GM18907 (cell line): ENCODE measurements around the gene DTNBP1.

Experiments used
- ATAC-seq: cut with Tn5 transposase; IDR thresholded peaks from one replicate; pipeline ENCODE4 v1.9.1; 2021; ENCODE audit warnings: mild to moderate bottlenecking, moderate library complexity; ENCODE audit not compliant: unreplicated experiment

Gene DTNBP1

DNA sequence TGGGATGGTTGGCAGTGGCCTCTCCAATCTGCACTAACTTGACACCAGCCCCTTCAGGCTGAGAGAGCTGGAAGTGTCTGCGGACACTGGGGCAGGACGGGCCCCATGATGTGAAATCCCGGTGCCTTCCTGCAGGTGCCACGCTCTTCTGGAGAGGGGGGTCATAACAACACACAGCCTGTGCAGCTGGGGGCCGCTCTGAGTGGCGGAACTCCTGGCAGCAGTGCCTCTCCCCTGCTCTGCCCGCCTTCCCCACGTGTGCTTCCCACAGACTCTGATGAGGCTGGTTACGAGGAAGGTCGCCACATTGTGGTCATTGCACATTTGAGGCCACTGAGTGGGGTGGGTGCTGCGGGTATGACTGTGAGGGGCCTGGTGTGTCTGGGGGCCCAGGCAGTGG, 145.2 kb downstream of the DTNBP1 start:
- ATAC-seq: no peak

DNA sequence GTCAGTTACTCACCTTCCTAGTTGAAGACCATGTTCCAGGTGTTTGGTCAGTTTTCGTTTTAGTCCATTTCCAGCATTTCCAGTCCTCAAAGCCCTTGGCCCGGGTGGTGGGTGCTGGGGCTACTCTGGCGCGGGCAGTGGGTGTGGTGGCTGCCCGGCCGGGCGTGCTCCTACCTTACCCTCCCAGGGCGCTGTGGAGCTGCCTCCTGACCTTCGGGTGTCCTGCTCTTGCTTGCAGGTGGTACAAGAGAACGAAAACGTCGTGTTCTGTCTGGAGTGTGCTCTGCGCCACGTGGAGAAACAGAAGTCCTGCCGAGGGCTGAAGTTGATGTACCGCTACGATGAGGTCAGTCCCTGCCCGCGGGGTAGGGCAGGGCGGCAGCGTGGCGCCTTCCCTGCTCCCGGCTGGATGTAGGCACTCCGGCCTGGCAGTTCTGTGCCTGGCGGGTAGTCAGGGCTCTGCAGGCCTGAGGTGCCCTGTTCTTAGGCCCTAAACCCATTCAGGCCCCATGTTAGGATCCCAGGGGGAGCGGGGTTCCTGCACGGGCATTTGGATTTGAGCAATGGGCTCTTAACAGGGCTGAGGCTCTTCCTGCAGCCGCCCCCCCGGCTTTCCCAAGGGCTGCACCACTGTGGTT, 145.8 kb downstream of the DTNBP1 start:
- no peak for ATAC-seq

DNA sequence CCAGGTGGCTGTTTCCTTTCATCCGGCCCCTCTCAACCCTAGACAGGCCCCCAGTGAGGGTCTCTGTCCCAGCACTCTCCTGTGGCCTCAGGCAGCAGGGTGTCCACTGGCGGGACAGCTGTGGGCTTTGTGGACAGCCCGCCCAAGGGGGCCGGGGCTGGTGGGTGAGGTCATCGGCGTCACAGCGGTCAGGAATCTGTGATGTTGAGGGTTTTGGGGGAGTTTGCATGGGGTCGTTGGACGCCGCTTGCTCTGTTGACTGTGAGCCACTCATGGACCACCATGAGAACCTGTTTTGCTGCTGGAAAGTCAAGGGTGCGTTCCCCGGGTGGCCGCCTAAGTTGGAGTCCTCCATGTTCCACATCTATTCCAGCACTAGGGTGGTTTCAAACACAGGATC, 146.4 kb downstream of the DTNBP1 start:
- no peak for ATAC-seq

DNA sequence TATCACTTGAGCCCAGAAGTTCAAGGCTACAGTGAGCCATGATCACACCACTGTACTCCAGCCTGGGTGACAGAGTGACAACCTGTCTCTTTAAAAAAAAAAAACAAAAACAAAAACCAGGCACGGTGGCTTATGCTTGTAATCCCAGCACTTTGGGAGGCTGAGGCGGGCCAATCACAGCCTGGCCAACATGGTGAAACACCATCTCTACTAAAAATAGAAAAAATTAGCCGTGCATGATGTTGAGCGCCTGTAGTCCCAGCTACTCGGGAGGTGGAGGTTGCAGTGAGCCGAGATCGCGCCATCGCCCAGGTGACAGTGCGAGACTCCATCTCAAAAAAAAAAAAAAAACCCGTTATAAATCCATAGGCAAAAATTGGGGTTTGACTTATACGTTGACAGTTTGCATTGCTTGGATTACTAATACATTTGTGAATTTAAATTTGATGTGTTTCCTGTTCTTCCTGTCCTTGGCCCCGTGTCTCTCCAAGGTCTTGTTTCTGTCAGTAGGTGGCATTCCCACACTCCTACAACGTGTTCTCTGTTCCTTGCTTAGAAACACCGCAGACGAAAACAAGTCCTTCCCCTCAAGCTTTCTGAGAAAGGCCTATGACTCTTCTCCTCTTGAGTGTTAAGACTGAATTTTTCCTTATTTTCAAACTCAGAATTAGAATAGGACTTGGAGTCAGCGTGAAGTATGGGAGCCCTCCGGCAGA, 147.0 kb downstream of the DTNBP1 start:
- ATAC-seq: no peak

DNA sequence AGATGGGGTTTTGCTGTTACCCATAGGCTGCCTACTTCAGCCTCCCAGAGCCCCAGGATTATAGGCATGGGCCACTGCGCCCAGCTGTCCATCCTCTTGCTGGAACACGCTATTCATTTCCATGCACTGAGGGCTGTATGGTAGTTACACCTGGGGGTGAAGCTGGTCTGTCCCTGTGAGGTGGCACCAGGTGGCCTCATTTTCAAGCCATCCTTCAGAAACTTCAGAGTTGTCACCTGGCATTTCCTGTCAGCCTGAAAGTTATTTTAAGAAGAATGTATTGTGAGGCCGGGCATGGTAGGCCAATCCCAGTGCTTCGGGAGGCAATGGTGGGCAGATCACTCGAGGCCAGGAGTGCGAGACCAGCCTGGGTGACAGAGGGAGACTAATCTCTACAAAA, 147.6 kb downstream of the DTNBP1 start:
- no peak for ATAC-seq

DNA sequence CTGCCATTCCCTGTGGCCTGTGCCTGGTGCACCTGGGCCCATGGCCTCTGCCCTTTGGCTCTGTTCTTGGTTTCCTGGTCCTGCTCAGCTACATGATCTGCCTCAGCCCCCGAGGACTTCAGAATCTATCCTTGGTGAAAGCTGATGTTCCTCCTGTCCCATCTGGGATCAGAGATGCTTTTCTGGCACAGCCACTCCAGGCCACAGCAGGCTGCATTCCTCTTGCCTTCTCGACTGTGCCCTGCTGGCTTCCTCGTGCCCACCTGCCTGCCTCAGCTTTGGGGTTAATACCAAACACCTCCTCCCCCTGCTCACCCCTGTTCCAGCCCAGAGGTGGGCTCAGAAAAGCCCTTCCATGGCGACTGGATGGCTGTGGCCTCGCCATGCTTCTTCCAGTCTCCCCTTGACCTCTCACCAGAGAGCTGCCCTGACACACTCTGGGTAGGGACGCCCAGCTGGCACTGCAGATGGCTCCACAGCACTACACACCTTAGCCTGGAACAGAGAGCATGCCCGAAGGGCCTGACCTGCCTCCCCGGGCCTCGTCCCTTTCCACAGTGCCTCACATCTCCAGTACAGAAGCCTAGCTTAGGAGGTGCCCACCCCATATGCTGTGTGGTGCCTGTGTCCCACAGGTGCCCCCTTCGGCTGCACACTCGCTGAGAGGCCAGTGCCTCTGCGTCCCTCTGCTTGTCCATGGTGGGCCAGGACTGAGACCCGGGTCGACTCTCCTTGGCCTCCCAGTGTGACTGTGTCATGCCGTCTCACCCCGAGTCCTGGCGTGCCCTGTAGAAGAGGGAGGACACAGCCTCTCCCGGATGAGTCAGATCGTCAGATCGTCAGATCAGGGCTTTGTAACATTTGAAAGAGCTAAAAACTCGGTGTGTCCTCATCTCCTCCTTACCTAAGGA, 148.8 kb downstream of the DTNBP1 start:
- no peak for ATAC-seq

DNA sequence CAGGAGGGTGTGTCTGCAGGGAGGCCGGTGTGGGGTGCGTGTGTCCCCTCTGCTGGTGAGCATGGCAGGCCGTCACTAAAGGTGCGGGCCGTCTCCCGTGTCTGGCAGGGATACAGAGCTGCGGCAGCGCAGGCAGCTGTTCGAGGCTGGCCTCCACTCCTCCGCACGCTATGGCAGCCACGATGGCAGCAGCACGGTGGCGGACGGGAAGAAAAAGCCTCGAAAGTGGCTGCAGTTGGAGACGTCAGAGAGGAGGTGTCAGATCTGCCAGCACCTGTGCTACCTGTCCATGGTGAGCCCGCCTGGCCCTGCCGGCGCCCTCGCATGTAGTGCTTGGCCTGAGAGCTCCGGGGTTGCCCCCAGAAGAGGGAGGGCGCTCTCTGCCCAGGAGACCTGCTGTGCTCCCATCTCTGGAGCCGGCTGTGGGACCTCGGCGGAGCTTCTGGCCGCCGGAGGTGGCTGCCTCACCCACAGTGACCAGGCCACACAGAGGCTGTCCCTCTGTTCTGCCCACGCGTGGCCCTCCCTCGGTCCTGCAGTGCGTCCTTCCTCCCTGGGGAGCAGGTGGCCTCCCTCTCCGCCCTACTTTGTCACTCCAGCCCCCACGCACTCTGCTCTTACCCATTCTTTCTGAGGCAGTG, 149.6 kb downstream of the DTNBP1 start:
- ATAC-seq: no peak

DNA sequence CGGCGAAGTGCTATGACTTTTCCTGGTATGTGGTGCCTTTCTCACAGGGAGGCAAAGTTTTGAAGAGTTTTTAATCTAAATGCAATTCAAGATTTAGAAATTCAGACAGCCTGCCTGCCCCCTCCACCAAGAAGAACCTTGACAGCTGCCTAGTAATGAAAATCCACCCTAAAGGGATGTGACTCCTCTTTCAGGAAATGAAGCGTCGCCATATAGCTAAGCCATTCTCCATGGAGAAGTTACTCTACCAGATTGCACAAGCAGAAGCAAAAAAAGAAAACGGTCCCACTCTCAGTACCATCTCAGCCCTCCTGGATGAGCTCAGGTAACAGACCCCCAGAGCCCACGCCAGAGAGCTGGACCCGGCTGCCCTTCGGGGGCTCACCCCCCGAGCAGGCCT, 150.1 kb downstream of the DTNBP1 start:
- ATAC-seq: no peak

DNA sequence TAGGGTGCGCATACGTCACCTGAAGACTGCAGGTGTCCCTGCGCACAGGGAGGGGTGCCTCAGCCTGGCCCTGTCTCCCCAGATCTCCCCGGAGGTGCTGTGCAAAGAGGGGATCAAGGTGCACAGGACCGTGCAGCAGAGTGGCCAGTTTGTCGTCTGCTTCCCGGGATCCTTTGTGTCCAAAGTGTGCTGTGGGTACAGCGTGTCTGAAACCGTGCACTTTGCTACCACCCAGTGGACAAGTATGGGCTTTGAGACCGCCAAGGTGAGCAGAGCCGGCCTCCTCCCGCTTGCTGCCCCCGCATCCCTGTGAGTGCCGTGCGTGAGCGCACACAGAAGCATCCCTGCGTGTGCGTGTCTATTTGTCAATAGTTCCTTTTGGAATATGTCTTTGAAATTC, 150.7 kb downstream of the DTNBP1 start:
- no peak for ATAC-seq

DNA sequence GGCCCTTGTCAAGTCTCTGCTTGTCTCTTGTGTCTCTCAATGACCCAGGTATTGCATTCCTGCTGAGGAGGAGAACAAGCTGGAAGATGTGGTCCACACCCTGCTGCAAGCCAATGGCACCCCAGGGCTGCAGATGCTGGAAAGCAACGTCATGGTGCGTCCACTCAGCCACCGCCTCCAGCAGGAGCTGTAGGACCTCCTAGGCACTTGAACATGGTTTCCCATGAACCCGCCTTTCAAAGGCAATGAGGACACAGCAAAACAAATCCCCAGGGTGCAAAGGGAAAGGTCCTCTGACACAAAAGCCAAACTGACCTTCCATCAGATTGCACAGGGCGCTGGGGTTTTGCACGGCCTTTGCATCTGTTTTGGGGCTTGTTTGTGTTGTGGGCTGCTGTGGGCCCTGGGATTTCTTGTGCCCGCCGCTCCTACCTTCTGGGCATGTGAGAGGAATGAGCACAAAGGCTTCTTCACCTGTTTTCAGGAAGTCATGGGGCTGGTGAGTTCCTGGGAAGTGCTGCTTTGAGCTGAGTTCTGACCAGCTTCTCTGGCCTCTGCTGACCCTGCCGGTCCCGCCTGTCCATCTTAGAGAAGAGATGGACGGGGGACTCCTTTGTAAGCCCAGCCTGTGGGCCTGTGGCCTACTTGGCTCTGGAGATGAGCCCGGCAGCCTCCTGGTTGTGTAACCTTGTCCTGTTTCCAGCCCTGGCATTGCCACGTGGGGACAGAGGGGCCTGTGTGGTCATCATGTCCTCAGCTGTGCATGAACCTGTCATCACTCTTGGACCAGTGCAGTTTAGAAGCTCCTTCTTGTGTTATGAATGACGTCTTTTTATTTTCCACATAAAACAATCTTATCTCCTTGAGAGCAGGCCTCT, 151.3 kb downstream of the DTNBP1 start:
- ATAC-seq: no peak

DNA sequence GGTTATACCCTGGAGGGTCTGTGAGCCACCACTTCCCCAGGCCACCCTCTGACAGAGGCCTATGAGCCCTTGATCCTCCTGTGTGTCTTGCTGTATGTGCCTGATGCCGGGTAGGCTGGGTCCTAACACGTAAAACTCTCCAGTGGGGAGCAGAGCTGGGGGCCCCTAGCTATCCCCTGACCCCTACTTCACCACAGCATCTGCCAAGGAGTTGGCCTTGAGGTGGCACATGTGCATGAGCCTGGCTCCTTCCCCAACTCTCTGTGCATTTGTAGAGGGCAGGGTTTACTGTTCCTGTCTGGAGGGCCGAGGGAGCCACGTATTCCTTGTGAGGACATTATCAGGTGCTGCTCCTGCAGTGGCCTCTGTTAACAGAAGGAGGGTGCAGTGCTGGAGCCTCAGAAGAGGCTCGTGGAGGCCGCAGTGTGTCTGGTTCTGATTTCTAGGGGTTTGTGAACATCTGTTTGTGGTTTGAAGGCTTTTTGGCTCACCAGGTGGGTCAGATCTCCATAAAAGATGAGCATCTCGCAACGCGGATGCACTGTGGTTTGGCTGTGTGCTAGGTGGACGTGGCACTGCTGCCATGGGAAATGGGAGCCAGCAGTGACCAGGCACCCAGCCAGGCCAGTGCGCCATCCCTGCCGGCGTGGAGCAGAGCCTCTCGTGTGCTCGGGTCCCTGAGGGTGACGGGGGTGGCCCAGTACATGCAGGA, 152.1 kb downstream of the DTNBP1 start:
- no peak for ATAC-seq

DNA sequence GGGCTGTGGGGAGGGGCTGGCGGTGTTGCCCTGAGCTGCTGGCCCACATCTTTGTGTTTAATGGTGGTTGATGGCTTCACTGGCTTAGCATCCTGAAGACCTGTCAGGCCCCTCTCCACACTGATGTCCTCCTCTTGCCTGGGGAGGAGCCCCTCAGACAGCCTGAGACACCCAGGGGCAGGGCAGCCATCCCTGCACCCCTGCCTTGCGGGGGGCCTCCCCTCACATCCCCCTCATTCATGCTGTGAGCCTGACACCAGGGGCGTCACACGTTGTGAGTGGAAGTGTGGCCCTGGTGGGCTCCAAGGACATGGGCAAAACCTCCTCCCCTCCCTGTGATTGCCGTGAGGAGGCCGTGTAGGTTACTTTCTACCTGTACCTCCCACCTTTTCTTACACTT, 152.7 kb downstream of the DTNBP1 start:
- no peak for ATAC-seq

DNA sequence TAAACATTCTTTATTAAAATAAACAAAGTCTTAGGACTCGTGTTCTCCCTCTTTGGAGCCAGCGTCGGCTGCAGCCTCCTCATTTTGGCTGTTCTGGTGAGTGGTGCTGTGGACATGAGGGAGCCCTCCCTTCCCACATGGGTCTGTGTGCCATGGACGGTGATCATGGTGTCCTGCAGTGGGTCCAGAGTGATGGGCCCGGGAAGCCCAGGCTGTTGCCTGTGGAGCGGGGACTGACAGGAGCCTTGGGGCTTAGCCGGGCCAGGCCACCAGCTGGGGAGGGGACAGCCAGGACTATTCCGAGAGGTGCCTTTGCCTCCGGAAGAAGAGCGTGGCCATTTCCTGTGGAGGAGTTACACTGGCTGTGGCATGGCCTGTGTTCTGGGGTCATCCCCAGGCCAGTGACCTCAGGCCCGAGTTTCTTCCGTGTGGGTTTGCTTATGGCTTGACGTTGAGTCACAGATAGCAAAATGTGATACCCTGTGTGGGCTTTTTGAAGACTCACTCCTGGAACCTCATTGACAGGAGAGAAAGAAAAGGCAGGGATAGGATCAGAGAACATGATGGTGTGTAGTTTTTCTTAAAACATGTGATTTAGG, 153.4 kb downstream of the DTNBP1 start:
- ATAC-seq: no peak

DNA sequence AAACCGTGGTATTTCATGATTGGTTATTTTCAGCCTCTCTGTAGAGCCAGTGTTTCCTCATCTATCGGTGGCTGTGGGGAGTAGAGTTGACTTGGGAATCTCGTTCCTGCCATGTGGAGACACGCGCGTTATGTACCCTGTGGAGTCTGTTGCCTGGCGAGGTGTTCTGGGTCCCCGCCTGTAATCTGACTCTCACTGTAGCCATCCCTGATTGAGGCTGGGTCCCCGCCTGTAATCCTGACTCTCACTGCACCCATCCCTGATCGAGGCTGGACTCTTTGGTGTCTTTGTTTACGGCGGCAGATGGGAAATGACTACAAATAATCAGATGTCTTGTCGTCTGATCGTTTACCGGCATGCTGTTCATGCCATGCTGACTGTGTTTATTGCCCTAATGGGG, 153.9 kb downstream of the DTNBP1 start:
- ATAC-seq: no peak

DNA sequence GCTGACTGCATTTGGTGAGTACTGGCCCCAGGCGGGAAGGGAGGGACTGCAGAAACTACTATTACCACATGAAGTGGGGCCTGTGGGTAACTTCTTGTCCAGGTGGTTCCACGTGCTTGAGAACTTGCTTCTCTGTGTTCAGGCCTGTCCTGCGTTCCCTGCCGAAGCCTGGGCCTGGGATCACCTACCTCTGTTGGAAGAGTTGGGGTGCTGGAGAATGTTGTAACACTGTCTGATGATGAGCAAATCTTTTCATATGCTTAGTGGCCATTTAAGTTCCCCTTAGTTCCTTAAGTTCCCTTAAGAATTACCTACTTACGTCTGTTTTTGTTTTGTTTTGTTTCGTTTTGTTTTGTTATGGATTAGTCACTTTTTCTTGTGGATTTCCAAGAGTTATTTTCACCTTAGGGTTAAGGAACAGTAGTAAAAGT, 154.4 kb downstream of the DTNBP1 start:
- ATAC-seq: no peak

DNA sequence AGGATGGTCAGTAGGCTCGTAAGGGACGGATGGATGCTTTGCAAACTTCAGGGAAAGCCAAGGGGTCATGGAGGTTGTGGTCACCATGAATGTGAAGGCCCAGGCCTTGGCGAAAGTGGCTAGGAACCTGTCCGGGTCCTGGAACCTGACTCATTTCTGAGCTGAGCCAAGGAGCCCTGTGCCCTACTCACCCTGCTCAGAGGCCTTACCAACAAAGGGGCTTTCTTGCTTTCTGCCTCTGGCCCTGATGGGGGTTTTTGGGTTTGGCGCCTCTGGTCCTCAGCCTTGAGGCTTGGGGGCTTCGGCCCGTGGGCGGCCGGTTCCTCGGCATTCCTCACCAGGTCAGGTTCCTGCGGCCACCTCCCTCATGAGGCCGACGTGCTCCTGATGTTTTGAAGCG, 155.1 kb downstream of the DTNBP1 start:
- ATAC-seq: no peak

DNA sequence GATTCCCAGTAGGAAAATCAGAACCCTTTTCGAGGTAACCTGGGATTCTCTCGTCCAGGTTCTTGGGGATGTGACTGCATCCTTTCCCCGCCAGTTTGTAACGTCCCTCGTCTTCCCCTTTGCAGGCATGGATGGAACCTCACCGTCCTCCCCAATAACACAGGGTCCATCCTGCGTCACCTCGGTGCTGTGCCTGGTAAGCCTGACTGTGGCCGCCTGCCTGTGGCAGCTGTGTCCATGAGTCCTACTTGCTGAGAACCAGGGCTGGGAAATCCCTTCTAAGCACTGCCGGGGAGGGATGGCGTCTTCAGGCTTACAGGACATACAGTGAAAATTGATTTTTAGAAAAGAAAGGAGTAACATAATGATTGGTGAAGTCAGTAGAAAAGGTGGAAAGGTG, 155.6 kb downstream of the DTNBP1 start:
- no peak for ATAC-seq

DNA sequence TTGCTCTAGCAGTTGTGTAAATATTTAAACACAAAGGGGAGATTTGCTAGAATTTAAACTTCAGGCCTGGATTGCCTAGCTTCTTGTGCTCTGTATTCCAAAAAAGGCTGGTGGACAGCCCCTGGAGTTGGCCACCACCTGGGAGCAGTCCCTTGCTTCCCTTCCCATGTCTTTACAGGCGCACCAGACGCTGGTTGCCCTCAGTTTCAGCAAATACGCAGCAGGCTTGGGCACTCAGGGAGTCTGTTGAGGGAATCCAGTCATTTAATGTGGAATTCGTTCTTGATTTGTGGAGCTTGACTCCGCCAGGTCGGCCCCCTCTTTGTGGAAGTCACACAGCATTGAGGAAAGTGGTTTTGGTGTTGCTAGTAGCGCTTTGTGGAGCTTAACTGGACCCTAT, 156.8 kb downstream of the DTNBP1 start:
- no peak for ATAC-seq

DNA sequence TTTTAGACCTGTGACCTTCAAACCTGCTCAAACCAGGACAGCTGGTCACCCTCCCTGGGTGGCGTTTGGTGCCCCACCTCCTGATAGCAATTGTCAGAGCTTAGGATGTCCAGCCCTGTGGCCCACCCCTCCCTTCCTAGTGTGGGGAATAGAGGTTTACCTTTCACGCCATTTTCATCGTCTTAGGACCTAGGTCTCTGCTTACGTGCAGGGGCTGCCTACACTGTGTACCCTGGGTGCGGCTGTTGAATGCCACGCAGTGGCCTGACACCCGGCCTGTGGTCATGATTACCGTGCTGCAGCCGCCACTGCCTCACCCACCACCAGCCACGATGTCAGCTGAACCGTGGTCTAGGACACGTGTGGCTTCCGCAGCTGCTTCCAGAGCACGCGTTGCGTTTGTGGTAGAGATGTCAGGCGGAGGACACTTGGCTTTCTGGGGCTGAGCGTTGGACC, 157.3 kb downstream of the DTNBP1 start:
- no peak for ATAC-seq
